Liver (tissue), 9 donors: Measurements from ENCODE around the gene SCUBE3. TPM values are rescaled to one million over a fixed set of nuclear protein-coding genes. Genes with fewer than 3 reads are reported as not detected.
A peak's percentile ranks its signal among the peaks of the same experiment; 100 is the strongest.

ENCODE experiments used
- DNase-seq: peaks from one replicate; pipeline ENCODE4 v3.0.0-alpha.2; 2017; ENCODE audit warnings: low spot score
- H3K27ac ChIP-seq, 2 donors: one replicate each; pipeline ENCODE4 v1.7.0; 2013; ENCODE audit warnings: inconsistent platforms in 2 of 2, low read length in 2 of 2, control low read depth in 1 of 2, low read depth in 1 of 2, mild to moderate bottlenecking in 1 of 2
- H3K27me3 ChIP-seq, 4 donors: one replicate each; pipeline versions ENCODE4 v1.6.1 to v1.7.0; 2013; ENCODE audit warnings: low read length in 3 of 4, inconsistent platforms in 1 of 4, mild to moderate bottlenecking in 1 of 4, moderate library complexity in 1 of 4; ENCODE audit not compliant: control insufficient read depth in 4 of 4, insufficient read depth in 4 of 4
- H3K36me3 ChIP-seq, 4 donors: one replicate each; pipeline versions ENCODE4 v1.6.1 to v1.7.0; 2013; ENCODE audit warnings: low read length in 3 of 4, mild to moderate bottlenecking in 3 of 4, low read depth in 1 of 4, moderate library complexity in 1 of 4; ENCODE audit not compliant: control insufficient read depth in 4 of 4, insufficient read depth in 3 of 4
- H3K4me1 ChIP-seq, 4 donors: one replicate each; pipeline versions ENCODE4 v1.6.1 to v1.7.0; 2013; ENCODE audit warnings: low read length in 3 of 4, mild to moderate bottlenecking in 3 of 4, moderate library complexity in 1 of 4; ENCODE audit not compliant: control insufficient read depth in 4 of 4, insufficient read depth in 4 of 4
- H3K4me3 ChIP-seq, 3 donors: one replicate each; pipeline versions ENCODE4 v1.6.1 to v1.7.0; 2013; ENCODE audit warnings: low read length in 3 of 3, control low read depth in 1 of 3, low read depth in 1 of 3, mild to moderate bottlenecking in 1 of 3
- H3K9ac ChIP-seq, 2 donors: one replicate each; pipeline ENCODE4 v1.7.0; 2013; ENCODE audit warnings: low read length in 2 of 2, mild to moderate bottlenecking in 2 of 2, moderate library complexity in 2 of 2, control low read depth in 1 of 2, low read depth in 1 of 2
- H3K9me3 ChIP-seq, 4 donors: one replicate each; pipeline versions ENCODE4 v1.6.1 to v1.7.0; 2013; ENCODE audit warnings: low read length in 3 of 4; ENCODE audit not compliant: control insufficient read depth in 4 of 4
- ATF3 ChIP-seq: IDR thresholded peaks from 2 replicates; pipeline ENCODE4 v1.6.1; 2016; ENCODE audit warnings: antibody characterized with exemption
- CTCF ChIP-seq: fragments of 150-350 bp; IDR thresholded peaks from 2 replicates; pipeline ENCODE4 v1.5.1; 2017; ENCODE audit warnings: improper control_type of control experiment, low read depth, low read length; ENCODE audit not compliant: missing input control
- EGR1 ChIP-seq, 2 donors: IDR thresholded peaks; 2 replicates each; pipeline ENCODE4 v1.6.1; 2016 to 2018; ENCODE audit warnings: antibody characterized with exemption in 2 of 2, low read depth in 2 of 2
- FOXA1 ChIP-seq: IDR thresholded peaks from 2 replicates; pipeline ENCODE4 v1.6.1; 2016; ENCODE audit warnings: antibody characterized with exemption
- FOXA2 ChIP-seq: IDR thresholded peaks from 2 replicates; pipeline ENCODE4 v1.6.1; 2016; ENCODE audit warnings: antibody characterized with exemption
- GABPA ChIP-seq, 2 donors: IDR thresholded peaks in 1 of 2; conservative IDR thresholded peaks in 1 of 2; 2 replicates each; pipeline ENCODE4 v1.6.1; 2016; ENCODE audit warnings: antibody characterized with exemption in 2 of 2, mild to moderate bottlenecking in 1 of 2, moderate library complexity in 1 of 2
- HNF4A ChIP-seq, 2 donors: conservative IDR thresholded peaks; 2 replicates each; pipeline ENCODE4 v1.6.1; 2016; ENCODE audit warnings: antibody characterized with exemption in 2 of 2, mild to moderate bottlenecking in 2 of 2
- HNF4G ChIP-seq: IDR thresholded peaks from 2 replicates; pipeline ENCODE4 v1.6.1; 2016; ENCODE audit warnings: antibody characterized with exemption
- JUND ChIP-seq, 2 donors: IDR thresholded peaks; 2 replicates each; pipeline ENCODE4 v1.6.1; 2016; ENCODE audit warnings: antibody characterized with exemption in 2 of 2
- MAX ChIP-seq: IDR thresholded peaks from 2 replicates; pipeline ENCODE4 v1.6.1; 2016; ENCODE audit warnings: antibody characterized with exemption
- NR2F2 ChIP-seq: IDR thresholded peaks from 2 replicates; pipeline ENCODE4 v1.6.1; 2016; ENCODE audit warnings: antibody characterized with exemption
- RAD21 ChIP-seq, 2 donors: IDR thresholded peaks; 2 replicates each; pipeline ENCODE4 v1.6.1; 2016; ENCODE audit warnings: antibody characterized with exemption in 2 of 2, mild to moderate bottlenecking in 2 of 2
- RXRA ChIP-seq, 2 donors: IDR thresholded peaks; 2 replicates each; pipeline ENCODE4 v1.6.1; 2017 to 2018; ENCODE audit warnings: antibody characterized with exemption in 2 of 2, mild to moderate bottlenecking in 1 of 2
- SP1 ChIP-seq: IDR thresholded peaks from 2 replicates; pipeline ENCODE4 v1.6.1; 2018; ENCODE audit warnings: antibody characterized with exemption, mild to moderate bottlenecking
- TAF1 ChIP-seq: conservative IDR thresholded peaks from 2 replicates; pipeline ENCODE4 v1.6.1; 2016; ENCODE audit warnings: antibody characterized with exemption, mild to moderate bottlenecking
- YY1 ChIP-seq: IDR thresholded peaks from 2 replicates; pipeline ENCODE4 v1.6.1; 2016; ENCODE audit warnings: antibody characterized with exemption, mild to moderate bottlenecking
- ZBTB33 ChIP-seq: IDR thresholded peaks from 2 replicates; pipeline ENCODE4 v1.6.1; 2016; ENCODE audit warnings: antibody characterized with exemption
- WGBS: extraction: QIAGEN DNeasy Blood & Tissue Kit; methylation state at CpG from one replicate; pipeline ENCODE4 v1.1.7; 2013; 5-methylcytosine and 5-hydroxymethylcytosine counted together
- polyA plus RNA-seq, 2 donors: library from polyadenylated mRNA; stranded (reverse) in 1 of 2; unstranded in 1 of 2; fragments of 200-250 nt in 1 of 2; fragments of >200 nt in 1 of 2; fragmentation: Nextera tagmentation in 1 of 2; extraction: Ambion mirVana in 1 of 2; gene quantifications; one replicate each; pipeline versions ENCODE4 v1.2.1 to v1.2.3, GENCODE V29; 2013 to 2015
- total RNA-seq, 2 donors: library from RNA; depleted of rRNA; stranded (reverse); fragments of >200 nt; gene quantifications; one replicate each; pipeline ENCODE4 v1.2.3, GENCODE V29; 2014
- TF ChIP-seq, protein P1 (sequence below): IDR thresholded peaks from 2 replicates; pipeline ENCODE4 v1.6.1; 2016; ENCODE audit warnings: antibody characterized with exemption, mild to moderate bottlenecking
- donor health status: healthy.
- donor health status: healthy.
- donor health status: healthy.
- donor health status: healthy.
- donor health status: healthy.

The SCUBE3 gene
- total and polyA plus RNA-seq, 4 donors = 0.03 to 0.09 (median 0.07) TPM

GRCh38 chr6:35230950-35231349 lies 17.2 kb downstream of the SCUBE3 start:
- no peak overlapping the region for H3K27ac ChIP-seq
- no peak for TF ChIP-seq ZBTB33
- TF ChIP-seq RXRA (IDR thresholded peaks at IDR 0.05) = peak in 1 of 2 donors; percentile 12
- TF ChIP-seq ATF3 = no peak
- no peak for TF ChIP-seq NR2F2
- no peak for TF ChIP-seq HNF4G
- no peak overlapping the region for H3K9ac ChIP-seq
- no peak for DNase-seq
- peaks cover 0 to 13% (median 5%) of the 10 kb centered on the region in 4 donors for H3K4me1 ChIP-seq
- no peaks in the 10 kb centered on the region for H3K36me3 ChIP-seq
- no peaks in the 10 kb centered on the region for H3K9me3 ChIP-seq
- no peaks in the 10 kb centered on the region for H3K27me3 ChIP-seq
- 19% methylated on average over 1 of the region's 1 CpG for WGBS
- no peak overlapping the region for H3K4me3 ChIP-seq

DNA sequence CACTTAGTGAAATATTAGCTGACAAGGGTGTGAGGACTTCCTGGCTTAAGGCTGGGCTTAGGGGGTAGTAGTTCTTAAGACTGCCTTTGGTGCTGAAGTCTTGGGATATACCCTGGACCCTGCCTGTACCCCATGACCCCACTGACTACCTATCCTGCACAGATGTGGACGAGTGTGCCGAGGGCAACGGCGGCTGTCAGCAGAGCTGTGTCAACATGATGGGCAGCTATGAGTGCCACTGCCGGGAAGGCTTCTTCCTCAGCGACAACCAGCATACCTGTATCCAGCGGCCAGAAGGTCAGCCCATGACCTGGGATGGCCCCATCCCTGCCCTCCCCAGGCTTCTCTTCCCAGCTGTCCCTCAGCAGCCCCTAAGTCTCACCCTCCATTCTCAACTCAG lies 17.8 kb downstream of the SCUBE3 start:
- DNase-seq = no peak

More for the DNA sequence above, 17.8 kb downstream of the SCUBE3 start:
- Histone ChIP-seq H3K4me1 (peaks cover 0 to 13% (median 5%) of the 10 kb centered on the region in 4 donors), H3K9me3 (no peaks in the 10 kb centered on the region), H3K27ac (no peak overlapping the region), H3K36me3 (no peaks in the 10 kb centered on the region), H3K9ac (no peak overlapping the region), H3K4me3 (no peak overlapping the region), H3K27me3 (no peaks in the 10 kb centered on the region)
- 74% methylated on average over 7 of the region's 7 CpGs for WGBS
- TF ChIP-seq JUND (IDR thresholded peaks at IDR 0.05) (no peak), RXRA (IDR thresholded peaks at IDR 0.05) (no peak), HNF4A (conservative IDR thresholded peaks at IDR 0.05) (no peak), GABPA (IDR thresholded peaks at IDR 0.05 in 1 of 2, conservative IDR thresholded peaks at IDR 0.05 in 1 of 2) (no peak), ATF3 (no peak), NR2F2 (no peak), FOXA2 (no peak), EGR1 (IDR thresholded peaks at IDR 0.05; ENCODE audit: low read depth in 2 of 2) (no peak), YY1 (no peak), FOXA1 (no peak), ZBTB33 (no peak), HNF4G (no peak), TAF1 (no peak), MAX (no peak), CTCF (no peak), SP1 (no peak), RAD21 (IDR thresholded peaks at IDR 0.05) (no peak)
- TF ChIP-seq, protein P1, sequence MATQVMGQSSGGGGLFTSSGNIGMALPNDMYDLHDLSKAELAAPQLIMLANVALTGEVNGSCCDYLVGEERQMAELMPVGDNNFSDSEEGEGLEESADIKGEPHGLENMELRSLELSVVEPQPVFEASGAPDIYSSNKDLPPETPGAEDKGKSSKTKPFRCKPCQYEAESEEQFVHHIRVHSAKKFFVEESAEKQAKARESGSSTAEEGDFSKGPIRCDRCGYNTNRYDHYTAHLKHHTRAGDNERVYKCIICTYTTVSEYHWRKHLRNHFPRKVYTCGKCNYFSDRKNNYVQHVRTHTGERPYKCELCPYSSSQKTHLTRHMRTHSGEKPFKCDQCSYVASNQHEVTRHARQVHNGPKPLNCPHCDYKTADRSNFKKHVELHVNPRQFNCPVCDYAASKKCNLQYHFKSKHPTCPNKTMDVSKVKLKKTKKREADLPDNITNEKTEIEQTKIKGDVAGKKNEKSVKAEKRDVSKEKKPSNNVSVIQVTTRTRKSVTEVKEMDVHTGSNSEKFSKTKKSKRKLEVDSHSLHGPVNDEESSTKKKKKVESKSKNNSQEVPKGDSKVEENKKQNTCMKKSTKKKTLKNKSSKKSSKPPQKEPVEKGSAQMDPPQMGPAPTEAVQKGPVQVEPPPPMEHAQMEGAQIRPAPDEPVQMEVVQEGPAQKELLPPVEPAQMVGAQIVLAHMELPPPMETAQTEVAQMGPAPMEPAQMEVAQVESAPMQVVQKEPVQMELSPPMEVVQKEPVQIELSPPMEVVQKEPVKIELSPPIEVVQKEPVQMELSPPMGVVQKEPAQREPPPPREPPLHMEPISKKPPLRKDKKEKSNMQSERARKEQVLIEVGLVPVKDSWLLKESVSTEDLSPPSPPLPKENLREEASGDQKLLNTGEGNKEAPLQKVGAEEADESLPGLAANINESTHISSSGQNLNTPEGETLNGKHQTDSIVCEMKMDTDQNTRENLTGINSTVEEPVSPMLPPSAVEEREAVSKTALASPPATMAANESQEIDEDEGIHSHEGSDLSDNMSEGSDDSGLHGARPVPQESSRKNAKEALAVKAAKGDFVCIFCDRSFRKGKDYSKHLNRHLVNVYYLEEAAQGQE = no peak
